Panc1 (cell line): ENCODE measurements around the gene FNDC11. TPM values are rescaled to one million over a fixed set of nuclear protein-coding genes. Genes with fewer than 3 reads are reported as not detected.

Source experiments
- ATAC-seq: fragments of 200-7000 bp; cut with Tn5 transposase; 2 replicates; pipeline ENCODE4 v1.9.1; 2020; ENCODE audit warnings: mild to moderate bottlenecking, moderate library complexity
- BruUV-seq: library from RNA; stranded (reverse); fragments of 400-500 nt; replicated peaks from 2 replicates; lab custom pipeline; 2021; lab: Mats Ljungman, UMichigan
- CTCF ChIA-PET: fragments of 300-600 bp; sonication (Branson Sonifier 250); formaldehyde crosslinking; loops from one replicate; lab custom pipeline; 2022; ENCODE audit warnings: antibody characterized with exemption; lab: Charles Lee
- POLR2A ChIA-PET: fragments of 300-600 bp; sonication (Branson Sonifier 250); formaldehyde crosslinking; loops from one replicate; lab custom pipeline; 2022; ENCODE audit warnings: antibody characterized with exemption; lab: Charles Lee
- DNase-seq: peaks from one replicate; pipeline ENCODE4 v3.0.0-alpha.2; 2010; ENCODE audit warnings: low read depth, low spot score
- H3K27ac ChIP-seq: 2 replicates; pipeline ENCODE4 v1.5.1; 2011; ENCODE audit warnings: mild to moderate bottlenecking, low read length, inconsistent platforms
- H3K27me3 ChIP-seq: fragments of 200-500 bp; sonication (Bioruptor generic); 2 replicates; pipeline ENCODE4 v1.6.0; 2014; ENCODE audit warnings: low read length, inconsistent platforms; ENCODE audit not compliant: control insufficient read depth, insufficient read depth
- H3K36me3 ChIP-seq: fragments of 200-500 bp; sonication (Bioruptor generic); 2 replicates; pipeline ENCODE4 v1.5.1; 2014; ENCODE audit warnings: inconsistent platforms, mild to moderate bottlenecking, low read length, moderate library complexity; ENCODE audit not compliant: control insufficient read depth, insufficient read depth
- H3K4me1 ChIP-seq: 2 replicates; pipeline ENCODE4 v1.5.1; 2011; ENCODE audit warnings: inconsistent platforms, mild to moderate bottlenecking, low read length, moderate library complexity; ENCODE audit not compliant: control insufficient read depth, insufficient read depth
- H3K4me3 ChIP-seq, 2 experiments: 2 replicates each; pipeline ENCODE4 v1.5.1; 2011 to 2012; ENCODE audit warnings: low read depth in 2 of 2, low read length in 2 of 2, mild to moderate bottlenecking in 2 of 2, inconsistent platforms in 1 of 2, moderate library complexity in 1 of 2
- H3K9me3 ChIP-seq: fragments of 200-500 bp; sonication (Bioruptor generic); 2 replicates; pipeline ENCODE4 v1.5.1; 2014; ENCODE audit warnings: low read depth, mild to moderate bottlenecking, inconsistent platforms, low read length, moderate library complexity; ENCODE audit not compliant: control insufficient read depth, insufficient read depth
- POLR2AphosphoS5 ChIP-seq: IDR thresholded peaks from 2 replicates; pipeline ENCODE4 v1.6.1; 2012; ENCODE audit warnings: mild to moderate bottlenecking, low read depth, low read length, moderate library complexity
- SIN3A ChIP-seq: IDR thresholded peaks from 2 replicates; pipeline ENCODE4 v1.6.1; 2012; ENCODE audit warnings: low read depth, mild to moderate bottlenecking, low read length, moderate library complexity, borderline replicate concordance; ENCODE audit not compliant: insufficient read depth
- TCF7L2 ChIP-seq: IDR thresholded peaks from 2 replicates; pipeline ENCODE4 v1.6.1; 2011; ENCODE audit warnings: mild to moderate bottlenecking, low read depth, low read length, inconsistent platforms
- in situ Hi-C: cut with HindIII; loops from 2 replicates; pipeline ENCODE4 v1.10.0; 2016; ENCODE audit warnings: low sequenced_read_pairs, low pct_unique_long_range_greater_than_20kb
- intact Hi-C: fragments of 100-400 bp; cut with micrococcal nuclease; formaldehyde crosslinking; loops from one replicate; pipeline ENCODE4 v1.10.0; 2022; ENCODE audit not compliant: unreplicated experiment
- total RNA-seq: library from RNA; stranded (reverse); gene quantifications from one replicate; pipeline ENCODE4 v1.2.1, GENCODE V29; 2021; ENCODE audit not compliant: unreplicated experiment
- TF ChIP-seq, protein P1 (sequence below): fragments of 450-650 bp; IDR thresholded peaks from 2 replicates; pipeline ENCODE4 v1.5.1; 2017; ENCODE audit warnings: mild to moderate bottlenecking
- TF ChIP-seq, protein P2 (sequence below), 2 experiments: IDR thresholded peaks; 2 replicates each; pipeline ENCODE4 v1.6.1; 2011 to 2012; ENCODE audit warnings: low read depth in 2 of 2, control low read depth in 1 of 2, low read length in 1 of 2, mild to moderate bottlenecking in 1 of 2, moderate library complexity in 1 of 2; ENCODE audit not compliant: insufficient read depth in 1 of 2

Gene FNDC11
- total RNA-seq, 1 experiment from 2014 or later, result 1.3 TPM

DNA sequence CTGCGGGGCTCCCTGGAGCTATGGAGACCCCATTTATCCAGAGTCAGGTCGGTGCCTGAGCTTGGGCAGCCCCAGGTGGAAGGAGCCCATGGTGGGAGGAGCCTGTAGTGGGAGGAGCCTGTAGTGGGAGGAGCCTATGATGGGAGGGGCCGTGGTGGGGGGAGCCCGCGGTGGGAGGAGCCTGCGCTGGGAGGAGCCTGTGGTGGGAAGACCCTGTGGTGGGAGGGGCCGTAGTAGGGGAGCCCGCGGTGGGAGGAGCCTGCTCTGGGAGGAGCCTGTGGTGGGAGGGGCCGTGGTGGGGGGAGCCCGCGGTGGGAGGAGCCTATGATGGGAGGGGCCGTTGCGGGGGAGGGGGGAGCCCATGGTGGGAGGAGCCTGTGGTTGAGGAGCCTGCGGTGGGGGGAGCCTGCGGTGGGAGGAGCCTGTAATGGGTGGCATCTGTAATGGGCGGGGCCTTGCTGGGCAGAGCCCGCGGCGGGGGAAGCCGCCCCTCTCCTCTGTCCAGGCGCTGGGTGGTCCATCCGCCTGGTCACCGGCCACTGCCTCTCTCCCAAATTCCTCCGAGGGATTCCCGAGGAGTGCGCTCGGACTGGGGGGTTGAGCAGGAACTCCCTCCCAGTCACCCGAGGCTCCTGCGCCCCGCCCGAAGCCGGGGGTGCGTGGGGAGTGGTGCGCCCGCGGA, 567 bp upstream of the FNDC11 start:
- Histone ChIP-seq H3K9me3 (no peaks in the 10 kb centered on the region), H3K36me3 (no peaks in the 10 kb centered on the region), H3K27ac (0 out of 2 replicates have a peak overlapping the region, but pooled peaks have one; percentile 51), H3K4me1 (peaks cover 8% of the 10 kb centered on the region), H3K4me3 (peak overlapping the region; percentile 55 to 67), H3K27me3 (no peaks in the 10 kb centered on the region)
- no peak for TF ChIP-seq POLR2AphosphoS5
- TF ChIP-seq SIN3A, result no peak
- TF ChIP-seq TCF7L2, result no peak
- TF ChIP-seq, protein P1, sequence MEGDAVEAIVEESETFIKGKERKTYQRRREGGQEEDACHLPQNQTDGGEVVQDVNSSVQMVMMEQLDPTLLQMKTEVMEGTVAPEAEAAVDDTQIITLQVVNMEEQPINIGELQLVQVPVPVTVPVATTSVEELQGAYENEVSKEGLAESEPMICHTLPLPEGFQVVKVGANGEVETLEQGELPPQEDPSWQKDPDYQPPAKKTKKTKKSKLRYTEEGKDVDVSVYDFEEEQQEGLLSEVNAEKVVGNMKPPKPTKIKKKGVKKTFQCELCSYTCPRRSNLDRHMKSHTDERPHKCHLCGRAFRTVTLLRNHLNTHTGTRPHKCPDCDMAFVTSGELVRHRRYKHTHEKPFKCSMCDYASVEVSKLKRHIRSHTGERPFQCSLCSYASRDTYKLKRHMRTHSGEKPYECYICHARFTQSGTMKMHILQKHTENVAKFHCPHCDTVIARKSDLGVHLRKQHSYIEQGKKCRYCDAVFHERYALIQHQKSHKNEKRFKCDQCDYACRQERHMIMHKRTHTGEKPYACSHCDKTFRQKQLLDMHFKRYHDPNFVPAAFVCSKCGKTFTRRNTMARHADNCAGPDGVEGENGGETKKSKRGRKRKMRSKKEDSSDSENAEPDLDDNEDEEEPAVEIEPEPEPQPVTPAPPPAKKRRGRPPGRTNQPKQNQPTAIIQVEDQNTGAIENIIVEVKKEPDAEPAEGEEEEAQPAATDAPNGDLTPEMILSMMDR, result no peak
- TF ChIP-seq, protein P2, sequence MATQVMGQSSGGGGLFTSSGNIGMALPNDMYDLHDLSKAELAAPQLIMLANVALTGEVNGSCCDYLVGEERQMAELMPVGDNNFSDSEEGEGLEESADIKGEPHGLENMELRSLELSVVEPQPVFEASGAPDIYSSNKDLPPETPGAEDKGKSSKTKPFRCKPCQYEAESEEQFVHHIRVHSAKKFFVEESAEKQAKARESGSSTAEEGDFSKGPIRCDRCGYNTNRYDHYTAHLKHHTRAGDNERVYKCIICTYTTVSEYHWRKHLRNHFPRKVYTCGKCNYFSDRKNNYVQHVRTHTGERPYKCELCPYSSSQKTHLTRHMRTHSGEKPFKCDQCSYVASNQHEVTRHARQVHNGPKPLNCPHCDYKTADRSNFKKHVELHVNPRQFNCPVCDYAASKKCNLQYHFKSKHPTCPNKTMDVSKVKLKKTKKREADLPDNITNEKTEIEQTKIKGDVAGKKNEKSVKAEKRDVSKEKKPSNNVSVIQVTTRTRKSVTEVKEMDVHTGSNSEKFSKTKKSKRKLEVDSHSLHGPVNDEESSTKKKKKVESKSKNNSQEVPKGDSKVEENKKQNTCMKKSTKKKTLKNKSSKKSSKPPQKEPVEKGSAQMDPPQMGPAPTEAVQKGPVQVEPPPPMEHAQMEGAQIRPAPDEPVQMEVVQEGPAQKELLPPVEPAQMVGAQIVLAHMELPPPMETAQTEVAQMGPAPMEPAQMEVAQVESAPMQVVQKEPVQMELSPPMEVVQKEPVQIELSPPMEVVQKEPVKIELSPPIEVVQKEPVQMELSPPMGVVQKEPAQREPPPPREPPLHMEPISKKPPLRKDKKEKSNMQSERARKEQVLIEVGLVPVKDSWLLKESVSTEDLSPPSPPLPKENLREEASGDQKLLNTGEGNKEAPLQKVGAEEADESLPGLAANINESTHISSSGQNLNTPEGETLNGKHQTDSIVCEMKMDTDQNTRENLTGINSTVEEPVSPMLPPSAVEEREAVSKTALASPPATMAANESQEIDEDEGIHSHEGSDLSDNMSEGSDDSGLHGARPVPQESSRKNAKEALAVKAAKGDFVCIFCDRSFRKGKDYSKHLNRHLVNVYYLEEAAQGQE (IDR thresholded peaks at IDR 0.05; ENCODE audit: insufficient read depth in 1 of 2, low read depth in 2 of 2, low read length in 1 of 2), result no peak
- POLR2A ChIA-PET, result interaction anchor here (0.6 kb wide), 1 partner anchor 14 kb away, joined by 9 read pairs; no protein-coding TSS in a partner anchor
- CTCF ChIA-PET, result no interaction called here
- DNase-seq (no peak), ATAC-seq (peak; percentile 71)
- BruUV-seq, result no TSS peak
- in situ Hi-C loops, result no loop called here
- intact Hi-C loops, result no loop called here

DNA sequence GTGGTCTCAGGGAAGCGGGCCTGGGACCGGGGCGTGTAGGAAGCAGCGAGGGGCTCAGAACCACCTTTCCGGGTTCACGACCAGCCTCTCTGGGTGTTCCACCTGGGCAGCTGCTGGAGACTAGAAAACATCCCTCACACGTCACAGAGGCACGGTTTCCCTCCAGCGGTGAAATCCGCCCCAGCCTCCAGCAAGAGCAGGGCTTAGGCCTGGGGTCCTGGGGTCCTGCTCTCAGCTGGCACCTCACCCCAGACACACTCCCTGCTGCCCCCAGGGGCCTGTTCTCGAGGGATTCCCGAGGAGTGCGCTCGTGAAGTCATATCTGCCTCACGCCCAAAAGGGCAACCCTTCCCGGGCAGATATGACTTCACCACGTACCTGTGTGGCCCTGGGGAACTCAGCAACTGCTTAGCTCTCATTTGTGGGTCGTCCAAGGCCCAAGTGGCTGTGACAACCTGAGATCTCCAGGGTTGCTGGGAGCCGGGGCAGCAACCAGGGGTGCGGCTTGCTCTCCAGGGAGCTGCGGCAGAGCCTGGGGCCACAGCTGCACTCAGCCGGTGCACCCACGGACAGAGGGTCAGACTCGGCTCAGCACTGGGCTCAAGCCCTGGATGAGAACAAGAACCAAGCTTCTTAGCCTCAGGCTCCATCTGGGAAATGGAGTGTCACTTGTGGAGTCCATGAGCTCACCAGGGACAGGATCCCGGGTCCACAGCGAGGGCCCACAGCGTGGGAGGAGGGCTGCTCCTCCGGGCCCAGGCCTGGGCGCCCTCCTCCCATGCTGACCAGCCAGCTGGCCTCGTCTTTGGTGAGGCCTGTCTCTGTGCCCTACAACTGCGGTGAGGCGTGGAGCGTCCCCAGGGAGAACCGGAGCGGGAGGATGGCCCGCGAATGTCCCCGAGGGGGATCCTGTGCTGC, 661 bp downstream of the FNDC11 start:
- intact Hi-C loops, result no loop called here
- Histone ChIP-seq H3K9me3 (no peaks in the 10 kb centered on the region), H3K4me3 (peak overlapping the region in 1 of 2 experiments; percentile 55; a peak in 1 of 4 replicates), H3K27ac (no peak overlapping the region), H3K36me3 (no peaks in the 10 kb centered on the region), H3K4me1 (peaks cover 8% of the 10 kb centered on the region), H3K27me3 (no peaks in the 10 kb centered on the region)
- no TSS peak for BruUV-seq
- DNase-seq (no peak), ATAC-seq (peak; percentile 18)
- TF ChIP-seq POLR2AphosphoS5 (no peak), TCF7L2 (no peak), SIN3A (no peak)
- TF ChIP-seq, protein P2 (IDR thresholded peaks at IDR 0.05; ENCODE audit: insufficient read depth in 1 of 2, low read depth in 2 of 2, low read length in 1 of 2), result no peak
- TF ChIP-seq, protein P1, result no peak
- POLR2A ChIA-PET, result interaction anchor here (0.6 kb wide), 2 partner anchors 33 to 432 kb away, joined by 3 to 8 read pairs; no protein-coding TSS in a partner anchor
- CTCF ChIA-PET, result no interaction called here
- in situ Hi-C loops, result no loop called here
